Left cardiac atrium (tissue), 4 donors: ENCODE measurements around the gene HIVEP3. TPM values are rescaled to one million over a fixed set of nuclear protein-coding genes. Genes with fewer than 3 reads are reported as not detected.

ENCODE experiments used
- ATAC-seq, 2 donors: fragments of 200-7000 bp; cut with Tn5 transposase; one replicate each; pipeline ENCODE4 v1.9.1; 2020; ENCODE audit warnings: mild to moderate bottlenecking in 2 of 2, moderate library complexity in 2 of 2
- DNase-seq: peaks from one replicate; pipeline ENCODE4 v3.0.0-alpha.2; 2020
- intact Hi-C, 2 donors: fragments of 100-400 bp; cut with DNase I; formaldehyde crosslinking; loops; one replicate each; pipeline versions ENCODE4 v1.14.1 to v1.15.1; 2022 to 2023
- total RNA-seq, 2 donors: library from RNA; stranded (reverse); fragmentation: NEBNext Ultra II Directional; extraction: Animal tissue kit (Norgen Biotek cat#: 25700); gene quantifications; one replicate each; pipeline ENCODE4 v1.2.1, GENCODE V29; 2021
- donor health status: DM: no; HTN: yes; CAD: no.
- donor health status: DM: no; HTN: yes; CAD: no; lungs with severe emphysema.
- donor health status: DM: yes; HTN: yes; CAD: no.
- donor health status: Dilated cardiomyopathy.

HIVEP3 gene
- total RNA-seq, 2 donors from 2014 or later, result 6.6 to 7.2 TPM

GRCh38 chr1:41758904-41759548, 159.7 kb downstream of the HIVEP3 start:
- DNase-seq (no peak), ATAC-seq (peak in 1 of 2 donors; percentile 62)
- intact Hi-C loops, result no loop called here

DNA sequence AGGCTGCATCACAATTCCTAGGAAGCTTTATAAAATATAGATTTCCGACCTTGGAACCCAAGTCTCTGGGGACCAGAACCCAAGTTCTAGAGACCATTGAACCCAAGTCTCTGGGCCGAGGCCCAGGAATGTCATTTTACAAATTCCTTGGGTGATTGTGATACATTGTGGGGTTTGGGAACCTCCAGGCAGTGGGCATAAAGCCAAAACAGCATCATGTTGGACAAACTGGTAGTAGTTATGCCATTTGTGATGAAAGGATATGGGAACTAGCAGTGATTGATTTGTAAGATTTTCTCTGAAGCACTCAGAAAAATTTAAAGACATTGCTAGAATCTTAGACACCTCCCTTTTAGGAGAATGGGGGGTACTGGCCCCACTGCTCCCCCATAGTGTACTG, 160.2 kb downstream of the HIVEP3 start:
- DNase-seq (no peak), ATAC-seq (no peak)
- intact Hi-C loops, result no loop called here

- no peak for DNase-seq
- intact Hi-C loops, result no loop called here
- ATAC-seq, result no peak
These were observed 164.2 kb downstream of the HIVEP3 start for GRCh38 chr1:41754540-41754939.

DNA sequence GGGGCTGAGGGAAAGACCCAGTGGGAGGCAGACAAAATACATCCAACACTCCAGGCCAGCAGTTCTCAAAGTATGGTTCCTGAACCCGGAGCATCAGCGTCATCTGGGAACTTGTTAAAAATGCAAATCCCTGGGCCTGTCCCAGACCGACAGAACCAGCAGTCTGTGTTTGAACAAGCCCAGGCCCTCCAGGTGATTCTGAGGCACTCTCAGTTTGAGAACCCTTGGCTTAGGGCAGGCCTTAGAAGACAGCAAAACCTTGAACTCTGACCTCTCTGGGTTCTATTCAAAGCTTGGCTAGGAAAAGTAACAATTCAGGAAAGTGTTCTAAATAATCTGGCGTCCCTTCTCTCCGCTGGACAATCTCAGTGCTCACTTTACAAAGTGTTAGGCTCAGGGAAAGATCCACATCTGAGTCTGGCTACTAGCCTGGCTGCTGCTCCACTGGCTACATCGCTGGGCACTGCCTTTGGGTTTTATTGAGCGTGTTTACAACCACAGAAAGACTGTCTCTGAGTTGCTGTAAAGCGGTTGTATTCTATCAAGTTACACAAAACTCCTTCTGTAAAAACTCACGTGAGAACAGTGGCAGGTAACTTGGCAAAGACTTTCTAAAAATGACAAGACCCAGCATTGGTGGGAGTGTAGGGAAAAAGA, 166.1 kb downstream of the HIVEP3 start:
- ATAC-seq (no peak), DNase-seq (no peak)
- intact Hi-C loops, result no loop called here

DNA sequence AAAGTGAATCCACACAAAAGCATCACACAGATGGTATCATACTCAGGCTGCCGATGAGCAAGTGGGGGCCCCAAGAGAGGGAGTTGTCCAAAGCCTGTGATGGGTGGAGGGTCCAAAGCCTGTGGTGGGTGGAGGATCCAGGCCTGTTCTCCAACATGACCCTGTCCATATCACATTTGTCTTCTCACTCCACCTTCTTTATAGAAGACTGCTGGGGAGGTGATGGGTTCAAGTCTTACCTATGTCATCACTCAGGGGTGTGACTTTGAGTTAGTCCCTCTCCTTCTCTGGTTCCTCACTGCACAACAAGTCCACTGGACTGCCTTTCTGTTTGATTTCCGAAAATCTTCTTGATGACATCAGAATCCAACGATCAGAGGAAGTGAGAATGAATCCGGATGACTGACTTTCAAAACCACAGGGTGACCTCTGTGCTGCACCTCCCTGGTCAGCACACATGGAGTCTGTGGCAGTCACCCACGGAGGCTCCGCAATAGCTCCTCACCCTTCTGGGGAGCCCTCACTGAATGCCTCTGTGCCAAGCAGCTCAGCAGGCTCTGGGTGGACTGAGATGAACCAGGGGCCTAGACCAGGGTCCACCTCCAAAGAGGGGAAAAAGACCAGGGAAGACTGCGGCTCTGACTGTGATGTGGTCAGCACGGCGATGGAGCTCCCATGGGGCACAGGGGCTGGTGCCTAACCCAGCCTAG, 166.8 kb downstream of the HIVEP3 start:
- peak; percentile 48 to 75 for ATAC-seq

DNA sequence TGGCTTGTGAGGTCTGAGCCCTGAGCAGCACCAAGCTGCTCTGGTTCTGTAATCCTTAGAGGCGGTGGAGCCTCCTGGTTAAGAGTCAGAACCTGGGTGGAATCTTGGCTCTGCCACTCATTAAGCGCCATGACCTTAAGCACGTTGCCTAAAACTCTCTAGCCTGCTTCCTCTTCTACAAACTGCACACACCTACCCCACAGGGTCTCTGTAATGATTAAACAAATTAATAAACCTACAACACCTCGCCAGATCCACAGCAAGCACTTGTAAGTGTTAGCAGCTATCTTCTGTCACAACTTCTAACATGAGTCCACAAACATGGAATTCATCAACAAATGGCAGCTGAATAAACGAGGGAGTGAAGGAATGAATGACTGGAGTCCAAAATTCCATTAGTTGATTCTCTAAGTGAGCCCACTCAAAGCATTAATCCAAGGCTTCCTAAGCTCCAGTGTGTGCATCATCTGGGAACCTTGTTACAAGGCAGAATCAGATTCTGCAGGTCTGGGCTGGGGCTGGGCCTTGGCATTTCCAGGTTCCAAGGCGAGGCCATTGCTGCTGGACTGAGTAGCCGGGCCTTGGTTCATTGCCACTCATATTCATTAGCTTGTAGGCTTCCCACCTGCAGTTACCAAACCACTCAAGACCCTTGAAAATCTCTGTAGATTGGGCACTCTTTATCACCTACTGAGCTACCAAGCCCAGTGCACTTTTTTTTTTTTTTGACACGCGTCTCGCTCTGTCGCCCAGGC, 168.6 kb downstream of the HIVEP3 start:
- no peak for DNase-seq
- intact Hi-C loops, result no loop called here
- no peak for ATAC-seq

More for the DNA sequence above, 166.8 kb downstream of the HIVEP3 start:
- intact Hi-C loops, result no loop called here
- no peak for DNase-seq

DNA sequence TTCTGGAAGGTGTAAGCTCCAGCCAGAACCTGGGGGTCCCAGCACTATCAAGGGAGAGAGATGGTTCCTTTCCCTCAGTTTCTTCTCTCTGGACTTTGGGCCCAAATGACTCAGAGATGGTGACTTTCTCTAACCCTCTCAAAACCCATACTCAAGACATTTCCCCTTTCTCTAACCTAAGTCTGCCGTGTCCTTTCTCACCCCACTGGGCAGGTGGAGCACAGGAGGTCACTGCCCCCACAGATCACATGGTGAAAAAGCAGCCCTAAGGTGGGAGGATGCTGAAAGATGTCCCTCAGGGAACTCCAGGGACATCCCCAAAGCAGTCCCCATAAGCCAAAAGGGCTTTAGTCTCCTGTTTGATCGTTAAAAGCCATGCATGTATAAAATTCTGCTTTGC, 173.7 kb downstream of the HIVEP3 start:
- no peak for ATAC-seq
- DNase-seq, result no peak
- intact Hi-C loops, result no loop called here

GRCh38 chr1:41743366-41743765, 175.4 kb downstream of the HIVEP3 start:
- intact Hi-C loops, result no loop called here
- DNase-seq (no peak), ATAC-seq (no peak)

GRCh38 chr1:41742219-41742618, 176.5 kb downstream of the HIVEP3 start:
- intact Hi-C loops, result no loop called here
- DNase-seq (no peak), ATAC-seq (no peak)

GRCh38 chr1:41741244-41741643, 177.5 kb downstream of the HIVEP3 start:
- no peak for DNase-seq
- intact Hi-C loops, result no loop called here
- no peak for ATAC-seq

GRCh38 chr1:41740630-41741239, 178.0 kb downstream of the HIVEP3 start:
- intact Hi-C loops, result no loop called here
- DNase-seq (no peak), ATAC-seq (peak in 1 of 2 donors; percentile 15)

DNA sequence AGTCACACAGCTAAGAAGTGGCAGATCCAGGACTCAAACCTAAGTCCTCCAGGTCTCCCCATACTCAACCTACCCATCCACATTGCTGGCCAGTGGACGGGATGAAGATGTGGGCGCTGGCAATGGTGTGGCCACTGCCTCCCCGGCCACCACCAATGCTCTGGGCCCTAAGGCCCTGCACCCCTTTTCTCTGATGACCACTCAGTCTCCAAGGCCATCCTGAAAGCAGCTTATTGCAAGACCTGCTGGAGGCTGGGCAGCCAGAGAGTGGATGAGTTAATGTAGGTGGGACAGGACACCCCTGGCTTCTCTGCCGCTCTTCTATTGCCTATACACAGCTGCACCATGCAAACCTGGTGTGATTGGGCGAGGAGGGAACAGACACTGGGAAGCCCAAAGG, 178.7 kb downstream of the HIVEP3 start:
- intact Hi-C loops, result no loop called here
- DNase-seq (no peak), ATAC-seq (no peak)

DNA sequence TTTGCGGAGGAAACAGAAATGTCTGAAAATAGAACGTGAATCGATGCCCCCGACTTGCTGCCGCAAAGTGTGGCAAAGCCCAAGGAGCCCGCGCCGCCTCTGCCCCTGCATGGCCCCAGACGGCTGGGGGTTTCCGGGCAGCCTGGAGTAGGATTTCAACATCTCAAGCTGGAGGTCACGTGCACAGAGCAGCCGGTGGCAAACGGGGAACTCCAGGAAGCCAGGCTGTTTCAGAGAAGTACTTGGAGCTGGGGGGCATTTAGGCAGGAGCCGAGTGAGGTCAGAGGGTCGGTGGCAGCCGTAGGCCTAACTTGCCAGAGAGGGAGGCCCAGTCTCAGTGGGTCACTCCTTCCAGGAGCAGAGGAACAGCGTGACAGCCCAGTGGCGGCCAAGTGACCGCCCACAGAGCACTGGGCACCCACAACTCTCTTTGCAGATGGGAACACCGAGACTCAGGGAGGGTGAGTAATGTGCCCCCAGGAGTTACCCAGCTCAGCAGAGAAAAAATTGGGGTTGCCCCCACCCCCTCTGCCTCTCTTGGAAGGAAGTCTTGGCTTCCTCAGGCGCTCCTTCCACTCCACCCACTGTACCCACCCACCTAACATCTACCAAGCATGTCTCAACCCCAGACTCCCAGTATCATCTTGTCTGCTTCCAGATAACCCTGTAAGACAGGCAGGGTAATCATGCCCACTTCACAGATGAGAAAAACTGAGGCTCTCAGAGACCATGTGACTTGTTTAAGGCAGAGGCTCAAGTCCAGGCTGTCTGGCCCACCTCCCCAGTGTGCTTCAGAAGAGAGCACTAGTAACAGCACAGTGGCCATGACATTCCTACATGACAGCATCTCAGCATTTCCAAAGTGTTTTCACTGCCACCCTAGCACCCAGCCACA, 179.4 kb downstream of the HIVEP3 start:
- intact Hi-C loops, result loop anchor here in 1 of 2 donors (10.0 kb wide), 1 partner anchor 55 kb away; no protein-coding TSS in a partner anchor
- ATAC-seq (peak; percentile 71 to 85), DNase-seq (peak; percentile 76)

- no peak for ATAC-seq
- intact Hi-C loops, result loop anchor here in 1 of 2 donors (10.0 kb wide), 1 partner anchor 56 kb away; no protein-coding TSS in a partner anchor
- DNase-seq, result no peak
These were observed 180.2 kb downstream of the HIVEP3 start for GRCh38 chr1:41738475-41738874.

GRCh38 chr1:41738006-41738405, 180.7 kb downstream of the HIVEP3 start:
- DNase-seq (no peak), ATAC-seq (no peak)
- intact Hi-C loops, result loop anchor here in 1 of 2 donors (10.0 kb wide), 1 partner anchor 57 kb away; no protein-coding TSS in a partner anchor

- DNase-seq, result peak; percentile 61
- intact Hi-C loops, result loop anchor here in 1 of 2 donors (10.0 kb wide), 1 partner anchor 59 kb away; no protein-coding TSS in a partner anchor
These were observed 183.0 kb downstream of the HIVEP3 start for GRCh38 chr1:41735631-41736260.

DNA sequence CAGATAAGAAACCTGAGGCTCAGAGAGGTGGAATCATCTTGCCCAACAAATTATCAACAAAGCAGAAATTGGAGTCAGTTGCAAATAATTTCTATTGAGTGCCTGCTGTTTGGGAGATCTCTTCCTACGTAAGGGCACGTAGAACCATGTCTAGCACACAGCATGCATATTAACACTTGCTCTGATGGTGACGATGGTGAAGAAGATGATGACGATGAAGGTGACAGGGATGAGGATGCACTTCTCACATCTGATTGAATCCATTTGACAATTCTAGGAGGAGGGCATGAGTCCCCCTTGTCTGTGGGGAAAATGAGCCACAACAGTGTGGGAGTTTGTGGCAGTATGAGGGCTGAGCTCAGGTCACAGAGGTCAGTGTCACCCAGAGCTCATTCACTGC, 183.6 kb downstream of the HIVEP3 start:
- DNase-seq, result no peak
- no peak for ATAC-seq
- intact Hi-C loops, result loop anchor here in 1 of 2 donors (10.0 kb wide), 1 partner anchor 60 kb away; no protein-coding TSS in a partner anchor

More at GRCh38 chr1:41735631-41736260, 183.0 kb downstream of the HIVEP3 start:
- peak; percentile 53 to 63 for ATAC-seq
